A549 (cell line): ENCODE data around the gene FUT3.

Source experiments
- EP300 ChIP-seq, 2 experiments: fragments of >200 bp; sonication (Bioruptor Twin); formaldehyde crosslinking; IDR thresholded peaks; 2 replicates in 1 of 2; 3 replicates in 1 of 2; pipeline ENCODE4 v1.6.1; 2016 to 2017
- POLR2A ChIP-seq: IDR thresholded peaks from 2 replicates; pipeline ENCODE4 v1.6.1; 2012; ENCODE audit warnings: mild to moderate bottlenecking, low read length
- TF ChIP-seq, protein P1 (sequence below): fragments of >200 bp; sonication (Bioruptor Twin); formaldehyde crosslinking; IDR thresholded peaks from 3 replicates; pipeline ENCODE4 v1.5.1; 2016

DNA sequence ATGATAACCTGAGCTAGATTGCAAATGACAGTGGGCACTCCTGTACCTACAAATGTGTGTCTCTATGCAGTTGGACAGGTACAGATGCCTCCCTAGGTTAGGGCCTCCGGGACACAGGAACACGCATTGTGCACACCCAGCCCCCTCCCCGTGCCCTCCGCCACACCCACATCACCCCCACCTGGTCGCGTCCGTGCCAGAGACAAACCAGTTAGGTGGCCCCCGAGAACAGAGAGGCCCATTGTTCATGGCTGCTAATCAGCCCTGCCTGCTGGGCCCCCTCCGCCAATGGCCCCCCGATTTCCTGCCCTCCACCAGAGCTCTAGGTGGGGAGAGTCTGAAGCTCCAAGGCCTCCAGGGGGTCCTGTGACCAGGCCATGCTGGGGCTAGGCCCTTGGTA is 32.7 kb downstream of the FUT3 start:
- TF ChIP-seq POLR2A (no peak), EP300 (IDR thresholded peaks at IDR 0.05) (no peak)
- TF ChIP-seq, protein P1, sequence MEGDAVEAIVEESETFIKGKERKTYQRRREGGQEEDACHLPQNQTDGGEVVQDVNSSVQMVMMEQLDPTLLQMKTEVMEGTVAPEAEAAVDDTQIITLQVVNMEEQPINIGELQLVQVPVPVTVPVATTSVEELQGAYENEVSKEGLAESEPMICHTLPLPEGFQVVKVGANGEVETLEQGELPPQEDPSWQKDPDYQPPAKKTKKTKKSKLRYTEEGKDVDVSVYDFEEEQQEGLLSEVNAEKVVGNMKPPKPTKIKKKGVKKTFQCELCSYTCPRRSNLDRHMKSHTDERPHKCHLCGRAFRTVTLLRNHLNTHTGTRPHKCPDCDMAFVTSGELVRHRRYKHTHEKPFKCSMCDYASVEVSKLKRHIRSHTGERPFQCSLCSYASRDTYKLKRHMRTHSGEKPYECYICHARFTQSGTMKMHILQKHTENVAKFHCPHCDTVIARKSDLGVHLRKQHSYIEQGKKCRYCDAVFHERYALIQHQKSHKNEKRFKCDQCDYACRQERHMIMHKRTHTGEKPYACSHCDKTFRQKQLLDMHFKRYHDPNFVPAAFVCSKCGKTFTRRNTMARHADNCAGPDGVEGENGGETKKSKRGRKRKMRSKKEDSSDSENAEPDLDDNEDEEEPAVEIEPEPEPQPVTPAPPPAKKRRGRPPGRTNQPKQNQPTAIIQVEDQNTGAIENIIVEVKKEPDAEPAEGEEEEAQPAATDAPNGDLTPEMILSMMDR: no peak
